ENCODE data around the gene CPLANE1.

DNA sequence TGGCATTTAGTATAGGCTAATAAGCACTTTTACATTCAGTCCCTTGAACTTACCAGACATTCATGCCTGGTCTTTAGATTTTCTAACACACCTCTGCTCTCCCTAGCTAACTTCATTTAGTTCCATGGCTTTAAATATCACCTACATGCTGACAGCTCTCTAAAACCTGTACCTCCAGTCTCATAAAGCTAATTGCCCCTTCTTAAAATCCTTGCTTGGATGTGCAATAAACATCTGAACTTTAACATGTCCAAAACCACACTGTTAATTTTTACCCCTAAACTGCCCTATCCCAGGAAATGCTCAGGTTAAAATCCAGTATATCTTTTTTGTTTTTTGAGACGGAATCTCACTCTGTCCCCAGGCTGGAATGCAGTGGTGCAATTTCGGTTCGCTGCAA lies 139.8 kb downstream of the CPLANE1 start:
- TF ChIP-seq CTCF (IDR thresholded peaks at IDR 0.05) (no peak), POLR2A (IDR thresholded peaks at IDR 0.05) (no peak)

Data from adrenal gland (tissue), 5 donors.